GM12872 (cell line): Measurements from ENCODE around the gene TAF10.

Experiments
- CTCF ChIP-seq: IDR thresholded peaks from 3 replicates; pipeline ENCODE4 v1.5.1; 2011; ENCODE audit warnings: low read depth, mild to moderate bottlenecking, low read length, moderate library complexity; ENCODE audit not compliant: insufficient read depth

Gene TAF10

GRCh38 chr11:6640036-6640984, 28.3 kb upstream of the TAF10 start:
- no peak for TF ChIP-seq CTCF

GRCh38 chr11:6638429-6638828, 26.4 kb upstream of the TAF10 start:
- no peak for TF ChIP-seq CTCF

GRCh38 chr11:6637871-6638270, 25.9 kb upstream of the TAF10 start:
- TF ChIP-seq CTCF = no peak

GRCh38 chr11:6636480-6636879, 24.5 kb upstream of the TAF10 start:
- no peak for TF ChIP-seq CTCF

GRCh38 chr11:6635082-6635932, 23.3 kb upstream of the TAF10 start:
- no peak for TF ChIP-seq CTCF

- no peak for TF ChIP-seq CTCF
Observed at GRCh38 chr11:6634534-6634933, 22.5 kb upstream of the TAF10 start.

DNA sequence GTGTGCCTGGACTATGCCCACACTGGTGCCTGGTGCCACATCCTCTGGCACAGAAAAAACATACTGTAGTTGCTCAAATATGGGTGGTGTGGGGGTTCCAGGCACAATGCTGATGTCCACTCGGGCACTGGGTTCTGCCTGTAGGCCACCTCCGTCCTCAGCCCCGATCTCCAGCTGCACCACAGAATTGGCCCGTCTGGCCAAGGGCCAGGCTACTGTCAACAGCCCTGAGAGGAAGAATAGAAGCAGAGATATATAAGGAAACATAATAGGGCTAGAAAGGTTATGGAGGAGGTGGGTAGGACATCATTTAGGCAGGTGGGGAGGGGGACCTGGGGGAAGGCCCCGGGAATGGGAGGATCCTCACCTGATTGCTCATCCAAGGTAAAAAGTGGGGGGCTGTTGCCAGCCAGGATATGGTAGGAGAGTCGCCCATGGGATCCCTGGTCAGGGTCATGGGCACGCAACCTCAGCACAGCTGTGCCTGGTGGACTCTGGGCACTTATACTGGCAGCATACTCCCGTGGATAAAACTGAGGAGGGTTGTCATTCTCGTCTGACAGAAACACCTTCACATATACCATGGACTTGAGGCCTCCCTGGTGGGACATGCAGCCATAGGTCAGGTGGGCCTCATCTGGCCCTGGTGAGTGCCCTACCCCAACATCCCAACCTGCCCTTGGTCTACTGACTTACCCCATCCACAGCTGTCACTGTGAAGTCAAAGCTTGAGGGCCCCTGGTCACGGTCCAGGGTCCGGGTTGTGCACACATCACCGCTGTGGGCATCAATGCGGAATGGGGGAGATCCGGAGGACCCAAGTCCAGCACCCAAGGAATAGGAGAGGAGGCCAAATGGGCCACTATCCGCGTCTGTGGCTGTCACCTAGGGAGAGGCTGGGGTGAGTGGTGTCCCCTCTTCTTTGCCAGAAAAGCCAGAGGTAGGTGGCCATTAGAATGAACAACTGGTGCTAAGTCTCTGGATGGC, 21.7 kb upstream of the TAF10 start:
- TF ChIP-seq CTCF = no peak
